Heart right ventricle (tissue), 16 donors: ENCODE data around the gene KDM2B. TPM values are rescaled to one million over a fixed set of nuclear protein-coding genes. Genes with fewer than 3 reads are reported as not detected.

Experiments
- ATAC-seq, 8 donors: fragments of 200-7000 bp; cut with Tn5 transposase; one replicate each; pipeline ENCODE4 v1.9.1; 2020; ENCODE audit warnings: mild to moderate bottlenecking in 8 of 8, moderate library complexity in 8 of 8, moderate number of reproducible peaks in 1 of 8
- DNase-seq, 2 donors: peaks; one replicate each; pipeline ENCODE4 v3.0.0-alpha.2; 2020
- H3K27ac ChIP-seq, 10 donors: fragments of 200-600 bp; sonication (generic) in 2 of 10; one replicate each; pipeline versions ENCODE4 v1.5.0 to v1.8.0; 2020 to 2022; ENCODE audit warnings: mild to moderate bottlenecking in 3 of 10
- H3K27me3 ChIP-seq, 7 donors: fragments of 200-600 bp; one replicate each; pipeline ENCODE4 v1.8.0; 2021 to 2022; ENCODE audit warnings: mild to moderate bottlenecking in 2 of 7
- H3K36me3 ChIP-seq, 9 donors: fragments of 200-600 bp; sonication (generic) in 1 of 9; one replicate each; pipeline versions ENCODE4 v1.5.0 to v1.8.0; 2020 to 2022; ENCODE audit warnings: mild to moderate bottlenecking in 2 of 9
- H3K4me1 ChIP-seq, 9 donors: fragments of 200-600 bp; sonication (generic) in 1 of 9; one replicate each; pipeline versions ENCODE4 v1.5.0 to v1.8.0; 2020 to 2022; ENCODE audit warnings: mild to moderate bottlenecking in 4 of 9
- H3K4me3 ChIP-seq, 10 donors: fragments of 200-600 bp; sonication (generic) in 2 of 10; one replicate each; pipeline versions ENCODE4 v1.5.0 to v1.8.0; 2020 to 2022; ENCODE audit warnings: mild to moderate bottlenecking in 7 of 10, moderate library complexity in 2 of 10
- H3K9me3 ChIP-seq, 11 donors: fragments of 200-600 bp in 10 of 11; sonication (generic) in 2 of 11; one replicate each; pipeline versions ENCODE4 v1.5.0 to v1.8.0; 2013 to 2022; ENCODE audit warnings: mild to moderate bottlenecking in 2 of 11, control low read depth in 1 of 11, moderate library complexity in 1 of 11
- WGBS, 2 donors: extraction: QIAGEN DNeasy Blood & Tissue Kit; methylation state at CpG; one replicate each; pipeline ENCODE4 v1.1.7; 2013; ENCODE audit warnings: inconsistent platforms in 1 of 2; 5-methylcytosine and 5-hydroxymethylcytosine counted together
- intact Hi-C, 10 donors: fragments of 100-400 bp; cut with DNase I; formaldehyde crosslinking; loops; one replicate each; pipeline versions ENCODE4 v1.11.1 to v1.14.2; 2022
- polyA plus RNA-seq, 2 donors: library from polyadenylated mRNA; stranded (reverse); fragments of 200-250 nt; gene quantifications; one replicate each; pipeline ENCODE4 v1.2.3, GENCODE V29; 2013
- total RNA-seq, 10 donors: library from RNA; stranded (reverse); fragmentation: NEBNext Ultra II Directional in 3 of 10; extraction: Animal tissue kit (Norgen Biotek cat#: 25700) in 3 of 10; gene quantifications; one replicate each; pipeline versions ENCODE4 v1.2.1 to v1.2.4, GENCODE V29; 2021 to 2023
- TF ChIP-seq, protein P1 (sequence below), 9 donors: fragments of 200-600 bp; sonication (generic) in 2 of 9; IDR thresholded peaks; one replicate each; pipeline versions ENCODE4 v1.5.0 to v1.8.0; 2021 to 2022; ENCODE audit warnings: antibody characterized with exemption in 9 of 9, mild to moderate bottlenecking in 5 of 9, moderate library complexity in 1 of 9
- donor health status: Arrhythmogenic right ventricular cardiomyopathy.
- donor health status: ischemic (EF 13 %, LVEDD 7.1; RV severe dilation, severe dysfunction).
- donor health status: healthy with polysubstance abuse.
- donor health status: DM: no; HTN: yes; CAD: no.
- donor health status: DM: no; HTN: no; CAD: no.
- donor health status: ischemic (EF 25% LVEDD 6.9; RV normal size, moderate dysfunction).
- donor health status: ischemic (EF 25% LVEDD 5.7; RV mildly dilated, moderate dysfunction).
- donor health status: healthy.
- donor health status: DM: yes; HTN: yes; CAD: no.
- donor health status: Ischemic cardiomyopathy.
- donor health status: ischemic (EF 35%, LVEDD 5.7; RV mildly dilated, moderate dysfunction).
- donor health status: nonischemic (EF 11% LVEDD 7.7; RV severe dilation, severe dysfunction).
- donor health status: DM: yes; HTN: yes; CAD: no.
- donor health status: PGD.
- donor health status: ischemic (EF 29% LVEDD 5.4; RV normal size, mild dysfunction).
- donor health status: nonischemic (EF 23%, LVEDD 6.1; RV moderate dilation, normal function).

Gene KDM2B
- total and polyA plus RNA-seq, 12 donors: 4.8 to 18.4 (median 13.6) TPM

DNA sequence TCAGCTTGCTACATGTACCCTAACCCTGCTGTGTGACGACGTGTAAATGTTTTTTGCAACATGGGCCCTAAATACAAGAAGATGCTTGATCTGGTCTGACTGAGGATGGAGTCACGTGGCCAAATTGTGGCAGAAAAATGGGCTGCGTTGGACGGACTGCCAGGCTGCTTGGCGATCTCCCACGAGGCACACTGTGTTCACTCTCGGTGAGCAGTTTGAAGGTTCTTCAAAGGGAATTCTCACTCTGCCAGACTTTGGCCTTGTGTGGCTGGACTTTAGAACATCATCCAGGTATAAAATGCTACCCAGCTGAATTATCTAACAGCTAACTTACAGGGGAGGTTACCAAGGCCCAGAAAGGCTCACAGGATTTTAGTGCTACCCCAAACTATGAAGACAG, 85.1 kb downstream of the KDM2B start:
- peaks cover 0 to 27% (median 0%) of the 10 kb centered on the region in 9 donors for H3K36me3 ChIP-seq
- H3K27ac ChIP-seq: no peak overlapping the region
- intact Hi-C loops: loop anchor here in 4 of 10 donors (2.0 to 10.0 kb wide), 4 partner anchors 129 to 187 kb away; partner anchors contain the start of genes MORN3 (in 1 of the 4) and ORAI1 (in 1 of the 4)
- TF ChIP-seq, protein P1, sequence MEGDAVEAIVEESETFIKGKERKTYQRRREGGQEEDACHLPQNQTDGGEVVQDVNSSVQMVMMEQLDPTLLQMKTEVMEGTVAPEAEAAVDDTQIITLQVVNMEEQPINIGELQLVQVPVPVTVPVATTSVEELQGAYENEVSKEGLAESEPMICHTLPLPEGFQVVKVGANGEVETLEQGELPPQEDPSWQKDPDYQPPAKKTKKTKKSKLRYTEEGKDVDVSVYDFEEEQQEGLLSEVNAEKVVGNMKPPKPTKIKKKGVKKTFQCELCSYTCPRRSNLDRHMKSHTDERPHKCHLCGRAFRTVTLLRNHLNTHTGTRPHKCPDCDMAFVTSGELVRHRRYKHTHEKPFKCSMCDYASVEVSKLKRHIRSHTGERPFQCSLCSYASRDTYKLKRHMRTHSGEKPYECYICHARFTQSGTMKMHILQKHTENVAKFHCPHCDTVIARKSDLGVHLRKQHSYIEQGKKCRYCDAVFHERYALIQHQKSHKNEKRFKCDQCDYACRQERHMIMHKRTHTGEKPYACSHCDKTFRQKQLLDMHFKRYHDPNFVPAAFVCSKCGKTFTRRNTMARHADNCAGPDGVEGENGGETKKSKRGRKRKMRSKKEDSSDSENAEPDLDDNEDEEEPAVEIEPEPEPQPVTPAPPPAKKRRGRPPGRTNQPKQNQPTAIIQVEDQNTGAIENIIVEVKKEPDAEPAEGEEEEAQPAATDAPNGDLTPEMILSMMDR (IDR thresholded peaks at IDR 0.05): no peak
- peaks cover 0 to 18% (median 8%) of the 10 kb centered on the region in 9 donors for H3K4me1 ChIP-seq
- H3K27me3 ChIP-seq: no peaks in the 10 kb centered on the region
- H3K9me3 ChIP-seq: no peaks in the 10 kb centered on the region
- H3K4me3 ChIP-seq: no peak overlapping the region
- 83 to 90% methylated on average over 8 of the region's 8 CpGs for WGBS, 2 donors
- no peak for ATAC-seq
- no peak for DNase-seq

DNA sequence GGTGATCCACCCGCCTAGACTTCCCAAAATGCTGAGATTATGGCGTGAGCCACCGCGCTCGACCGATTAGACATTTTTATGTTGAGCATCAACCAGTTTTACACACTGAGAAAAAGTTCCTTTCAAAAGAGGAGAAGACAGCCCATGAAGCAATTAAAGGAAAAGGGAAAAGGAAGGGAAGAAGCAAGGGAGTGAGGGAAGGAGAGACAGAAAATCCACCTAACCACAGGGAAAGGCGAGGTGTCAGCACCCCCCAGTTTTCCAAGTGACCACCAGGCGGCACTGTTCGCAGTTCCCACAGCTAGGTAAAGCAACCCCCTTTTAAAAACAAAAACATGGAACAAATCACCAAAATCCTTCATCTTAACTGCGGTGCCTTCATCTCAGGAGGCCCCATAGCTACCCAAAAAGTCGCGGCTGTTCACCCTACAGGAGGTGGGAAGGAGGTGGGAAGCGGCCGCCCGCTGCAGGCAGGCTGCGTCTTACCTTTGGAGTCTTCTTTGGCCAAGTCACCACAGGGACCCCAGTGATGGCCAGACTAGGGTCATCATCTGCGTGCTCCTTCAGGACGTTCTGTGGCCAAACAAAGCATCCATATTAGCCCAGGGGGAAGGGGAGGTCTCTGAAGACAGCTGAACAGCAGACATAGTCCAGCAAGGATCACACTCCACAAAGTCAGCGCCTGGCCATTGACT, 86.6 kb downstream of the KDM2B start:
- Histone ChIP-seq H3K9me3 (no peaks in the 10 kb centered on the region), H3K27me3 (no peaks in the 10 kb centered on the region), H3K4me3 (no peak overlapping the region), H3K36me3 (peaks cover 0 to 42% (median 6%) of the 10 kb centered on the region in 9 donors), H3K27ac (no peak overlapping the region), H3K4me1 (peaks cover 0 to 24% (median 0%) of the 10 kb centered on the region in 9 donors)
- ATAC-seq (peak in 3 of 8 donors; percentile 39 to 60 (median 43)), DNase-seq (peak; percentile 16 to 47)
- WGBS, 2 donors: 77 to 81% methylated on average over 19 of the region's 19 CpGs
- TF ChIP-seq, protein P1 (IDR thresholded peaks at IDR 0.05): peak; percentile 56 to 87 (median 72)
- intact Hi-C loops: loop anchor here in 2 of 10 donors (2.0 to 10.0 kb wide), 2 partner anchors 131 to 189 kb away; partner anchors contain the start of gene ORAI1 (in 1 of the 2)

DNA sequence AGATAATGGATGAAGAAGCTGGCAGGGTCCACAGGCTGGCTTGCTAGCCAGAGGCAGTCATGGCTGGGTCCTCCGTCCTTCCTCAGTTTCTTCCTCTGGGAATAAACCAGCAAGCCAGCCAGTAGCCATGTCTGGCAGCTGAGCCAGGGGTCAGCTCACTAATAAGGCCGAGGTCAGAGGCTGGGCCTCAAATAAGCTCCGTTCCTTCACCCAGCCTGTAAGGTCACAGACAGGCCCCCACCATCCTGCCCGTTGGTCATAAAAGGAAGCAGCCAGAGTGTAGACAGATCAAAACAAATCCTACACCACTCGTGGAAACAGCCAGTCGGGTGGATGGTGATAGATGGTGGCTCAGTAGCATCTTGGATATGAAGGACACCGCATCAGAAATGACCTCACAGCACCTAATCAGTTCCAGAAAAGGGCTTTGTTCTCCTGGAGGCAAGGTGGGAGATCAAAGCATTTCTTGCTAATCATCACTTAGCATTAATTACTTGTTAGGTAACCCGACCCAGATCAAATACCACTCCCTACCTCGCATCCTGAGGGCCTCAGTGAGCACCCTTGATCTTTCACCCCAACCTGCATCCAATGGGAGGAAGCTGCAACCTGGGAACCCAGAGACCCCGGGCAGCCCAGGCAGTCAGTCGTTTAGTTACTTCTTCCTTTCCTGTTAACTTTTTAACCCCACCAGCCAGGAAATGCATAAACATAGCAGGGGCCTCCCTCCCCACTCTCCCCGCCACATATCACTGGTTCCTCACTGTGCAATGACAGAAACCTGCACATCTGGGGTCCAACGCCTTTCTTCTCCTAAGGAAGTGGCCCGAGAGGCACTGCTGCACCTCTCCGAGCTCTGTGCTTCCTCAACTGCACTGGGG, 90.2 kb downstream of the KDM2B start:
- TF ChIP-seq, protein P1 (IDR thresholded peaks at IDR 0.05): no peak
- Histone ChIP-seq H3K4me1 (peaks cover 0 to 18% (median 0%) of the 10 kb centered on the region in 9 donors), H3K27ac (no peak overlapping the region), H3K9me3 (no peaks in the 10 kb centered on the region), H3K4me3 (no peak overlapping the region), H3K36me3 (peaks cover 0 to 39% (median 6%) of the 10 kb centered on the region in 9 donors), H3K27me3 (no peaks in the 10 kb centered on the region)
- WGBS, 2 donors: 65 to 69% methylated on average over 15 of the region's 15 CpGs
- DNase-seq (no peak), ATAC-seq (no peak)
- intact Hi-C loops: loop anchor here in 1 of 10 donors (10.0 kb wide), 1 partner anchor 134 kb away; the partner anchor contains the start of gene ORAI1

DNA sequence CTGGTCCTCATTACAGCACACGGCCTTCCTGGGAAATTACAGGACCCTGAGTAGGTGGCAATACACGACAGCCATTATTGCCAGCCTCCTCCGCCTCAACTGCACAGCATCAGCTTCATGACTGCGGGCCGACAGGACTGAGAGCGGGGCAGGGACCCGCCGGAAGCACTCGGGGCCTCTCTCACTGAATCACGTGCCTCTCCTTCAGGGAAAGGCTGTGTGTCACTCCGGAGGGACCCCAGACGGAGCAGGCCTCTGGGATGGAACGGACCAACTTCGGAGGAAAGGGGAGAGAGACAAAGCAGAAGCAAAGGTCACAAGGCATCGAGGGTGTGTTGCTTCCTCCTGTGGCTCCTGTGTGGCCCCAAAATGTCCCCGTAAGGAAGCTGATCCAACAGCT, 90.9 kb downstream of the KDM2B start:
- TF ChIP-seq, protein P1 (IDR thresholded peaks at IDR 0.05): no peak
- H3K4me1 ChIP-seq: peaks cover 0 to 18% (median 0%) of the 10 kb centered on the region in 9 donors
- intact Hi-C loops: loop anchor here in 1 of 10 donors (10.0 kb wide), 1 partner anchor 135 kb away; the partner anchor contains the start of gene ORAI1
- DNase-seq (no peak), ATAC-seq (peak in 1 of 8 donors; percentile 6)
- no peaks in the 10 kb centered on the region for H3K27me3 ChIP-seq
- peaks cover 0 to 36% (median 6%) of the 10 kb centered on the region in 9 donors for H3K36me3 ChIP-seq
- H3K9me3 ChIP-seq: no peaks in the 10 kb centered on the region
- H3K4me3 ChIP-seq: no peak overlapping the region
- WGBS, 2 donors: 82 to 91% methylated on average over 16 of the region's 16 CpGs
- no peak overlapping the region for H3K27ac ChIP-seq
